Islet of Langerhans (tissue), 1 donor: ENCODE measurements around the gene GANAB.
"Not testable (repeated sequence)": the region's sequence is repeated elsewhere in the genome, so short reads cannot be mapped to it uniquely, and the experiment has no call there.

Experiments used
- FAIRE-seq: peaks from one replicate; lab custom pipeline; 2011; peaks lifted over from hg19 to GRCh38; lab: Jason Lieb, UNC

The GANAB gene

GRCh38 chr11:62600367-62601121 lies 45.9 kb downstream of the GANAB start:
- FAIRE-seq, result no peak

GRCh38 chr11:62599901-62600300 lies 46.5 kb downstream of the GANAB start:
- no peak for FAIRE-seq

GRCh38 chr11:62599069-62599696 lies 47.2 kb downstream of the GANAB start:
- no peak for FAIRE-seq

DNA sequence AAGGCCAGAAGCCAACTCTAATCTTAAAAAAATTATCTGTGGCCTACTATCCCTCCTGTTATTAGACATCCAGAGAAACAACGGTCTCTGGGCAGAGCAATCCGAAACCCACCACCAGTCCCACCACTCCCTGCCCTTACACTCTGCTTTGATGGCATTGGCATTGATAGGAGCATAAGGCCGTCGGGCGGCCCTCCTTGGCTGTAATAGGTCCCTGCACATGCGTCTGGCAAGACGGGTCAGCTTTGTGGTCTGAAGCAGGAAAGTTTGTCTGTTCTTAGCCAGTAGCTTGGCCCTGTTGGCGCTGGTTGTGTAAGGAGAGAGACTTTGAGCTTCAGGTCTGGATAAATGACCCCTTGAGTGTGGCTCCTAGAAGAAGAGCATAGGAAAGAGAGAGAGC lies 51.3 kb downstream of the GANAB start:
- no peak for FAIRE-seq

DNA sequence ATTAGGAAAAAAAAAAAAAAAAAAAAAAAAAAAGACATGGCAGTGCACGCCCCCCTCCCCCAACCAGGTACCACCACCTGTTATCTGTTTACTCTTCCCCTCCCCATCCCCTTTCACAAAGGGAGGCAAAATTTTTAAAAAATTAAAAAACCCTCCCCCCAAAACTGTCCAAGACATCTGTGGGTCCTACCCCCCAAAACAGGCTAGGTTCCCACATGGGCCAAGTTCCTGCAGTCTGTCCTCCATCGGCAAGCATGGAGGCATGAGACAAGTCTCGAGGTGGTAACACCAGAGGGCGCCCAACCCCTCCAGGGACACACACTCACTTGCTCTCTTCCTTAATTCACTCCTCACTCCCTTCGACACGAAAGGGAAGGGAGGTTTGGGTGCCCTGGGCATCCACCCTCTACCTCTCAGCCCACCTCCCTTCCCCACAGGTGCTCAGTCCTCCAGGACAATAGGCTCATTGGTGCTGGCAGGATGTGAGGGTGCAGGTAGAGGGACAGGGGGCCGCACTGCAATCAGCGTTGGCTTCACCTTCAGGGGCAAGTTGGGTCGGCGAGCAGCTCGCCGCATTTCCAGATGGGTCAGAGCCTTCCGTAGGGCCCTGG lies 52.9 kb downstream of the GANAB start:
- FAIRE-seq, result no peak

DNA sequence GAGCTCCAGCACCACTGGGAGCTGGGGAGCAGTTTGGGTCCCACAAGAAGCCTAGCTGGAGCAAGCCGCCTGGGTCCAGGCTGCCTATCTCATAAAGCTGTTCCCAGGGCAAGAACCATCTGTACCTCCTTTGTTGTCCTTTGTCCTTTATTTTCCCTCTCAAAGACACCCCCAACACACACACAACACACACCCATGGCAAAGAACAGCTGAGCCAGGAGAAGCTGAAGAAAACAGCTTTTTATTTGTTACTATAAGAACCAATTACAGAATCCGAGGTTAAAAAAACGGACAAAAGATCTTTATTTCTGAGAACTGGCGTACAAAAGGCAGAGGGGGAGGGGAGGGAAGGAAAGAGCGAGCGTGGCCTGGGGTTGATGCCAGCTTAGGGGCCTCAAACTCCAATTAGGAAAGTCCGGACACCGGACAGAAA lies 53.4 kb downstream of the GANAB start:
- no peak for FAIRE-seq

DNA sequence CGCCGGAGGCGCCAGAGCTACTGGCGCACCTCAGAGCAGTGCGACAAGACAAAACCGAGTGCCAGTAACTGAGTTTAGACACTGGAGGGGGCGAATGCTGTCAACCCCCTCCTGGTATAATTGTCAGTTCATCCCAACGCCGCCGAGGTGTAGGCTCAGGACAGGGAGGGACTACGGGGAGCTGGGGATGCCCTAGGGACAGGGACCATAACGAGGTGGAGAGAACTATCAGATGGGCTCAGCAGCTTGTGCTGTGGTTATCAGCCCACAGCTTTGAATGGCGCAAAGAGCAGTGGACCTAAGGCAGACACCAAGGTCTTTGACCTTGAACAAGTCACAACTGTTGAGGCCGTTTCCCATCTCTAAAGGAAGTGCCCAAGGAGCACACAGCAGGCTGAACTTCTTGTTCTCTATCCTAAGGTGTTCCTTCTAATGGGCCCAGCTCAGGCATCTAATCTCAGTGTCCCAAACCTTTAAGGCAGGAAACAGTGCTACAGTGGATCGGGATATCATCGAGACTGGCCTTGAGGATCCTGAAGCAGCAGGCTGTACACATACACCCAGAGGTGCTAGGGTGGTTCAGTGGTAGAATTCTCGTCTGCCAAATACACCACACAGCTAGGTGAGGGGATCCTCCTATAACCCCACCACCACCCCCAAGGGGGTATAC lies 54.1 kb downstream of the GANAB start:
- no peak for FAIRE-seq

DNA sequence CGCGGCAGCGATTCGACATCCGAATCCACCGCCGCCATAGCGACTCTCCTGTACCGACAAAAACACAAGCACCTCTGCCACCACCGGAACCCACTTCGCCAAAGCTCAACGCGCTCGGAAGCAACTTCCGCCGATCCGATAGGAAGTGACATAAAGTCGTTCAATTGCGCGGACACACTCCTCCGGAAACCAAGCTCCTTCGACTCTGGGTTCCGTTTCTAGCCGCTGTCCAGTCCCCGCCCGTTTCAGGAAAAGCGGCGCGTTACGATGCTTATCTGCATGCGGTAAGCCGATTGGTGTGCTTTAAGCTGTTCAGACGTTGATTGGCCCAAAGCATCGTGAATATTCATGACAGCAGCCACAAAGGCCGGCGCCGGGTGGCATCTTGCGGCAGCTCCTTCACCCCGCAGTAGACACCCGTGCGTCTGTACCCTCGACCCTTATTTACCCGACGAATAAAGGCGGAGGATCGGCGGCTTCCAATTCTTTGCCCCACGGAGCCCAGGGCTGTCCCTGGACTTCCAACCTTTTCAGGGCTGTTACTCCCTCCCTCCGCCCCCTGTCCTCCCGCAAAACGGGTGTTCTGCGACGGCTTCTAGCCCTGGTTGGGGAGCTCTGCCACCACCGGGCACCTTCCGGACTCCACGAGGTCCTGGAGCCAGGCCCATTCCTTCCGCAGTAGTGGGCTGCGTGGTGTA lies 54.8 kb downstream of the GANAB start, which contains the start of gene TUT1:
TSS of gene TUT1 (minus strand) at position 76 of the 698 bp plus-strand sequence. CDS start at position 38, 38 bp downstream.
- peak; percentile 93 for FAIRE-seq

DNA sequence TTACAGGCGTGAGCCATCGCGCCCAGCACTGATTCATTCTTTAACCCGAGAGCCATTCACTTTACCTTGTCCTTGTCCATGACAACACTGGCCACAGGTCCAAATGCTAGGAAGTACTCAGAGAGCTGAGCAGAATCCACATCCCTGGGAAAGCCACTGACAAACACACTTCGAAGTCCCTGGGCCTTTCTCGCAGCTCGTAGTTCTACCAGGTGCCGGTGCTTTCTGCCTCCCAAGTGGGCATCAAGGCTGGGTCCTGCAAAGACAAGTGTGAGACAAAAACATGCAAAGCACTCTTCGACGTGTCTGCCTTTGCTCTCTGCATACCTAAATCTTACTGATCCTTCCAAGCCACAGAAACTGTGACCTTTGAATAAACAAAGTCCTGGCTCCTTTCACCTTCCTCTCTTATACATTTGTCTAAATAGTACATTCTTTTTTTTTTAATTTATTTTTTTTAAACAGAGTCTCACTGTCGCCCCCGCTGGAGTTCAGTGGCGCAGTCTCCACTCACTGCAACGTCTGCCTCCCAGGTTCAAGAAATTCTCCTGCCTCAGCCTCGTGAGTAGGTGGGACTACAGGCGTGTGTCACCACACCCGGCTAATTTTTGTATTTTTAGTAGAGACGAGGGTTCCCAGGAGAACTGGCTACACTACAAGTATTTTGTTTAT lies 57.3 kb downstream of the GANAB start:
- FAIRE-seq, result no peak

DNA sequence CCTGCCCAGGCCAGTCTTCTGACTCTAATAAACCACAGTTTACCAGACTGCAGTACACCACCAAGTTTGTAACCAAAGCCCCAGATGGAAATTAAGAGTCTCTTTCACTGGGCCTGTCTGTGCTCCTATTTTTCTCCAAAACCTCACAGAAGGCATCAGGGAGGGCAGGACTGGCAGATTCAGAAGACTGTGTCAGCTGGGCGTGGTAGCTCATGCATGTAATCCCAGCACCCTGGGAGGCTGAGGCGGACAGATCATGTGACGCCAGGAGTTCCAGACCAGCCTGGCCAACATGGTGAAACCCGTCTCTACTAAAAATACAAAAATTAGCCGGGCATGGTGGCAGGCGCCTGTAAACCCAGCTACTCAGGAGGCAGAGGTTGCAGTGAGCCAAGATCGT lies 61.1 kb downstream of the GANAB start:
- FAIRE-seq, result not testable (repeated sequence)

DNA sequence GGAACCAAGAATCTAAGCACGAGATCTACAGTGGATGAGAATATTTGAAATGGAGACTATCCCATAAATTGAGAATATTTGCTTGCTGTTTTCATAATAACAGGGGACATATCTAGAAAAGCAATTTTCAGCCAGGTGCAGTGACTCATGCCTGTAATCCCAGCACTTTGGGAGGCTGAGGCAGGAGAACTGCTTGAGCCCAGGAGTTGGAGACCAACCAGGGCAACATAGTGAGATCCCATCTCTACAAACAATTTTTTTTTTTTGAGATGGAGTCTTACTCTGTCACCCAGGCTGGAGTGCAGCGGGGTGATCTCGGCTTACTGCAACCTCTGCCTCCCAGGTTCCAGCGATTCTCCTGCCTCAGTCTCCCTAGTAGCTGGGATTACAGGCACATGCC lies 64.7 kb downstream of the GANAB start:
- not testable (repeated sequence) for FAIRE-seq

DNA sequence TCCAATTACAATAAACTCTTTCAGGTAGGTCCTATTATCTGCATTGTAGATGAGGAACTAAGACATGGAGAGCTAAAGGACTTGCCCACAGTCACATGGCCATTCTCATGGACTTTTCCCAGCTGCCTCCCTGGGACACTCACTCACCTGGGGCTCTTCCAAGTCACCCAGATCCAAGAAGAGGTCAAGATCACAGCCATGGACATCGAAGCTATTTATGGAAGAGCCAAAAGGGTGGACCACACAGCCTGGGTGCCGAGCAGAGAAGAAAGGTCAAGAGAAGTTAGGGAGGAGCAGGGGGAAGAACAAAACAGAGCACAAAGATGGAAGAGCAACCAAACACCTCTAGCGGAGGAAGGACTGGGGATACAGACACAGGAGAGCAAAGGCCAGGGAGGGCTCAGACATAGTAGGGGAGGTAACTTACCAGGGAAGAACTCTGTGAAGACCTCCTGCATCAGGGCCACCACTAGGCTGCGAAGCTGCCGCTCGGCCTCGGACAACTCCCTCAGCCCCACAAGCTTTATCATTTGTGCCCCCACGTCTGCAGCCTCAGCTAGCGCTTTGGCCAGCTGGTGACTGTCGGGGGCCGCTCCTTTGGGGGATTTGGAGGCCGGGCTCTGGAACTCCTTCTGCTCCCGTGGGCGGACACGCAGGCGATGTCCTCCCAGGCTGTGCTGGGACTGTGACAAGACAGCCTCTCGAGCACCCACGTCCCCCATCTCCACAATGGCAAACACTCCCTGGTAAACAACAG lies 65.3 kb downstream of the GANAB start:
- no peak for FAIRE-seq

DNA sequence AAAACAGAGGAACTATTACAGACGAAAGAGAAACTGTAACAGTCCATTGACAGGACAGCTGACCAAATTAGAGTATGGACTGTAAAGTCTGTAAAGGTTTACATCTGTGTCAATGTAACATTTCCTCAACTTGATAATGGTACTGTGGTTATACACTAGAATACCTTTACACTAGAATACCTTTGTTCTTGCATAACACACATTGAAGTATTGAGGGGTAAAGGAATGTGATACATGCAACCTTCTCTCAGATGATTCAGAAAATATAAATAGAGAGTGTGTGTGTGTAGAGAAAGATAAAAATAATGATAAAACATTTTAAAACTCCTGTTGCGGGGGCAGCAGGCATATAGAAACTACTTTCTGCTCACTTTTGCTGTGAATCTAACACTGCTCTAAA lies 67.2 kb downstream of the GANAB start:
- no peak for FAIRE-seq

DNA sequence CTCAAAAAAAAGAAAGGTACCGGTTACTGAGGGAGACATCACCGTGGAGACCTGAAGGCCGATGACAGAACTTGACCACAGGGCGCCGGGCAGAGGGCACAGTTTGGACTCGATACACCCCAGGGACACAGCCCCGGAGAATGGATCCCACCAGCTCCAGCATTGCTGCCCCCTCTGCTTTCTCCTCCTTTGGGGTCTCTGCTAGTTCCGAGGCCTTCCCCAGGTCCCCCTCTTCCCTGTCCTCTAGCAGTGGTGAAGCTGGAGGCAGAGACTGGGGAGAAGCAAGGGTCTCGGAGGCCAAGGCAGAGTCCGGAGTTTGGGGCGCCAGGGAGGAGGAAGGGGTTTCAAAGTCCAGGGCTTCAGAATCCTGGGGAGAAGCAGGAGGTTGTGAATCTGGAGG lies 67.9 kb downstream of the GANAB start:
- no peak for FAIRE-seq

DNA sequence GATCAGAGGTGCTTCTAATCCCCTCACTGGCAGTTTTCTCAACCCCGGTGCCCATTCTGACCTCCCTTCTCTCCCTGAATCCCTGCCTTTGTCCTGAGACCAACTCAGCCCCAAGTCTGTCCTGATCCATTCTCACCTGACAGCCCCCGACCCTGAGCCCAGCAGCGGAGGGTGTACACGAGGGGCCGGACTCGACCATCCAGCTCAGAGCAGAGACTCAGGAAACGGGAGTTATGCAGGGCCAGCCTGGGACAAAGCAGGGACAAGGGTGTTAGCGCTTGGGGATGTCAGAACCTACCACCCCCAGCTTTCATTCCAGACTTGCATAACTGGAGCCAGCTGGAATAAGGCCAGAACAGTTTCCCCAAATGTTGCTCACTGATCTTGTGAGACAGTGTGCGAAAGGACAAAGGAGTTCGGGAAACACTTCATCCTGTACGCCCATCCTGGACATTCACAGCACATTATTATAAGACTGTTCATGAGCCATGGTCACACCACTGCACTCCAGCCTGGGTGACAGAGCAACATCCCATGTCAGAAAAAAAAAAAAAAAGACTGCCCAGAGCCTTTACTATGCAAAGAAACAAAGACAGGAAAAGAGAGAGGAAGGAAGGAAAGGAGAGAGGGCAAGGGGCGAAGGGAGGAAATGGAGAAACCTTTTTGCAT lies 69.2 kb downstream of the GANAB start:
- no peak for FAIRE-seq

- no peak for FAIRE-seq
Observed at GRCh38 chr11:62575837-62576236, 70.6 kb downstream of the GANAB start.

DNA sequence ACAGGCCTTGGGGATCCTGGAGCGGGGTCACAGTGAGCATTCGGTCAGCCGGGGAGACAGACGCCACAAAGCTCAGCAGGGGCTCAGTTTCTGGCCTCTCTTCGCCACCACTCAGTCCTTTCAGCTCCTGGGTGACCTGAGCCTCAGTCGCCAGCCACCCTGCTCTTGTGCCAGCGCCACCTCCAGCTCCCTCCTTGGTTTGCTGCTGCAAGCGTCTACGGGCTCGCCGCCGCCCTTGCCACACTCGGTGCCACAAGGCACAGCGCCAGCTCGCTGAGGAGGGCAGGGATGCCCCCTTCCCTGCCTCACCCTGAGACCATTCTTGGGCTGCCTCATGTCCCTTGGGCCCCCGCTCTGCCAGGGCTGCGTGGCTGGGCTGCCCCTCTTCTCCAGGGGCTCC lies 71.3 kb downstream of the GANAB start:
- no peak for FAIRE-seq
